HepG2 (cell line): Measurements from ENCODE around the gene PTPN12. TPM values are rescaled to one million over a fixed set of nuclear protein-coding genes. Genes with fewer than 3 reads are reported as not detected.

Experiments used
- CC2D1A ChIP-seq: sonication (generic); formaldehyde crosslinking; IDR thresholded peaks from 2 replicates; pipeline ENCODE4 v1.8.1; 2023; ENCODE audit warnings: mild to moderate bottlenecking, missing genetic modification reagents
- ESRRA ChIP-seq: sonication (generic); formaldehyde crosslinking; IDR thresholded peaks from 2 replicates; pipeline ENCODE4 v1.5.1; 2020; ENCODE audit warnings: mild to moderate bottlenecking, low read depth, missing genetic modification reagents
- HMGA1 ChIP-seq: sonication (generic); formaldehyde crosslinking; conservative IDR thresholded peaks from 2 replicates; pipeline ENCODE4 v1.4.0; 2020; ENCODE audit warnings: missing genetic modification reagents
- ISX ChIP-seq: sonication (generic); formaldehyde crosslinking; conservative IDR thresholded peaks from 2 replicates; pipeline ENCODE4 v1.5.0; 2020; ENCODE audit warnings: missing genetic modification reagents
- KAT8 ChIP-seq: IDR thresholded peaks from 2 replicates; pipeline ENCODE4 v1.6.1; 2016; ENCODE audit warnings: missing genetic modification reagents, missing compliant biosample characterization
- KDM3A ChIP-seq: IDR thresholded peaks from 2 replicates; pipeline ENCODE4 v1.6.1; 2018; ENCODE audit warnings: low read depth, missing compliant biosample characterization
- POGZ ChIP-seq: sonication (generic); formaldehyde crosslinking; IDR thresholded peaks from 2 replicates; pipeline ENCODE4 v1.4.0; 2020; ENCODE audit warnings: mild to moderate bottlenecking, missing genetic modification reagents
- RELA ChIP-seq: sonication (generic); formaldehyde crosslinking; IDR thresholded peaks from 2 replicates; pipeline ENCODE4 v1.4.0; 2020; ENCODE audit warnings: missing genetic modification reagents
- SALL2 ChIP-seq: sonication (generic); formaldehyde crosslinking; IDR thresholded peaks from 2 replicates; pipeline ENCODE4 v1.8.1; 2023; ENCODE audit warnings: mild to moderate bottlenecking, missing genetic modification reagents, inconsistent platforms
- SSRP1 ChIP-seq: IDR thresholded peaks from 2 replicates; pipeline ENCODE4 v1.6.1; 2016; ENCODE audit warnings: control low read depth
- TCF7L2 ChIP-seq: IDR thresholded peaks from 2 replicates; pipeline ENCODE4 v1.6.1; 2011; ENCODE audit warnings: mild to moderate bottlenecking, low read depth, low read length, moderate library complexity
- THRA ChIP-seq: sonication (generic); formaldehyde crosslinking; IDR thresholded peaks from 2 replicates; pipeline ENCODE4 v1.4.0; 2020; ENCODE audit warnings: missing genetic modification reagents, borderline replicate concordance
- TSC22D2 ChIP-seq: sonication (generic); formaldehyde crosslinking; IDR thresholded peaks from 2 replicates; pipeline ENCODE4 v1.5.1; 2020; ENCODE audit warnings: missing genetic modification reagents, mild to moderate bottlenecking, borderline replicate concordance
- U2AF2 ChIP-seq: fragments of 200-400 bp; formaldehyde crosslinking; IDR thresholded peaks from 2 replicates; pipeline ENCODE4 v1.6.1; 2017; ENCODE audit warnings: low read depth, mild to moderate bottlenecking, low read length
- ZFP41 ChIP-seq: sonication (generic); formaldehyde crosslinking; IDR thresholded peaks from 2 replicates; pipeline ENCODE4 v1.4.0; 2020; ENCODE audit warnings: mild to moderate bottlenecking, missing genetic modification reagents, borderline replicate concordance
- ZFX ChIP-seq: sonication (generic); formaldehyde crosslinking; IDR thresholded peaks from 2 replicates; pipeline ENCODE4 v1.4.0; 2020; ENCODE audit warnings: mild to moderate bottlenecking, low read depth, missing genetic modification reagents, moderate library complexity
- ZNF136 ChIP-seq: sonication (generic); formaldehyde crosslinking; IDR thresholded peaks from 2 replicates; pipeline ENCODE4 v1.8.1; 2022; ENCODE audit warnings: low read depth, mild to moderate bottlenecking, moderate library complexity, missing genetic modification reagents
- ZNF383 ChIP-seq: sonication (generic); formaldehyde crosslinking; IDR thresholded peaks from 2 replicates; pipeline ENCODE4 v1.4.0; 2020; ENCODE audit warnings: missing genetic modification reagents, mild to moderate bottlenecking, borderline replicate concordance
- ZNF547 ChIP-seq: sonication (generic); formaldehyde crosslinking; IDR thresholded peaks from 2 replicates; pipeline ENCODE4 v1.5.1; 2020; ENCODE audit warnings: mild to moderate bottlenecking, missing genetic modification reagents
- ZNF879 ChIP-seq: sonication (generic); formaldehyde crosslinking; IDR thresholded peaks from 2 replicates; pipeline ENCODE4 v1.8.1; 2023; ENCODE audit warnings: missing genetic modification reagents
- polyA plus RNA-seq, 8 experiments: library from polyadenylated mRNA; depleted of rRNA in 3 of 8; stranded (reverse) in 7 of 8; unstranded in 1 of 8; fragments of >200 nt; fragmentation: Illumina TruSeq in 4 of 8; extraction: Trizol in 4 of 8; gene quantifications; 2 replicates each; pipeline versions ENCODE4 v1.2.1 to v1.2.3, GENCODE V29; 2011 to 2016; ENCODE audit warnings: low read depth in 4 of 8, missing spikeins in 1 of 8, mixed read lengths in 1 of 8; ENCODE audit not compliant: insufficient read depth in 1 of 8
- total RNA-seq, 5 experiments: library from RNA; depleted of rRNA; stranded (reverse); fragments of >200 nt; fragmentation: Illumina TruSeq; extraction: Trizol; gene quantifications; 2 replicates each; pipeline ENCODE4 v1.2.3, GENCODE V29; 2016; ENCODE audit warnings: low read depth in 1 of 5
- TF ChIP-seq, protein P1 (sequence below): sonication (generic); formaldehyde crosslinking; IDR thresholded peaks from 2 replicates; pipeline ENCODE4 v1.4.0; 2020; ENCODE audit warnings: mild to moderate bottlenecking, missing genetic modification reagents
- TF ChIP-seq, protein P2 (sequence below): sonication (generic); formaldehyde crosslinking; IDR thresholded peaks from 2 replicates; pipeline ENCODE4 v1.4.0; 2020; ENCODE audit warnings: mild to moderate bottlenecking, missing genetic modification reagents
- TF ChIP-seq, protein P3 (sequence below): IDR thresholded peaks from 2 replicates; pipeline ENCODE4 v1.6.1; 2018; ENCODE audit warnings: missing genetic modification reagents

PTPN12 gene
- total and polyA plus RNA-seq, 2 of the 13 experiments (the other 11 are each of a cell fraction or from before 2014, with no cell fraction given), result 22.9 to 56.8 TPM

DNA sequence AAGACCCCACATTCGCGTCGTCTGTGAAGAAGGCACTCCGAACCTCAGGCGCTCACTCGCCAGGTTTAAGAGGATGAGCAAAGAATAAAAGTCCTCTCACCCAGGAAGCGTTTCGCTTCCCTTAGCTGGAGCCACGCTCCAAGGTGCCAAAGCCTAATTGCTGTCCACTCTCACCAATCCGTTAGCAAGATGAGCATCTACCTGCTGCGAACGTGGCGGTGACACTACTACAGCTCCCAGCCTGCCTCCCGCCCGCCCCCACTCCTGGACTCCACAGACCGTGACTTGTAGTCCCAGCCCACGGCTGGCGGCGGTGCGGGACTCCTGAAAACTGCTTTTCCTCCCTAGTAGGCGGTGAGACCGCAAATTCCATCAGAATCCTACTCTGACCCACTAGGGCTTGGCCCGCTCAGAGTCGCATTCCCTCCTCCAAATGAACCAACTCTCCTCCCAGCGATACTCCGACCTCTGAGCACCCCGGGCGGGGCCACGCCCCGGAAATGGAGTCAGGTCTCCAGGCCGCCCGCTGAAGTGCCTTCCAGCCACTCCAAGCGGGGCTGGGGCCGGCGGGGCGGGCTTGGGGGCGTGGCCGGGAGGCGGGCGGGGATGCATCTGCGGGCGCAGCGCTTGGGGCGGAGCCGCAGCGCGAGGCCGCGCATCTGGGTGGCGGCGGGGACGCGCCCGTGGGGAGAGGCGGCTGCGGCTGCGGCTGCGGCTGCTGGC lies 521 bp upstream of the PTPN12 start (continued):
- TF ChIP-seq, protein P1, sequence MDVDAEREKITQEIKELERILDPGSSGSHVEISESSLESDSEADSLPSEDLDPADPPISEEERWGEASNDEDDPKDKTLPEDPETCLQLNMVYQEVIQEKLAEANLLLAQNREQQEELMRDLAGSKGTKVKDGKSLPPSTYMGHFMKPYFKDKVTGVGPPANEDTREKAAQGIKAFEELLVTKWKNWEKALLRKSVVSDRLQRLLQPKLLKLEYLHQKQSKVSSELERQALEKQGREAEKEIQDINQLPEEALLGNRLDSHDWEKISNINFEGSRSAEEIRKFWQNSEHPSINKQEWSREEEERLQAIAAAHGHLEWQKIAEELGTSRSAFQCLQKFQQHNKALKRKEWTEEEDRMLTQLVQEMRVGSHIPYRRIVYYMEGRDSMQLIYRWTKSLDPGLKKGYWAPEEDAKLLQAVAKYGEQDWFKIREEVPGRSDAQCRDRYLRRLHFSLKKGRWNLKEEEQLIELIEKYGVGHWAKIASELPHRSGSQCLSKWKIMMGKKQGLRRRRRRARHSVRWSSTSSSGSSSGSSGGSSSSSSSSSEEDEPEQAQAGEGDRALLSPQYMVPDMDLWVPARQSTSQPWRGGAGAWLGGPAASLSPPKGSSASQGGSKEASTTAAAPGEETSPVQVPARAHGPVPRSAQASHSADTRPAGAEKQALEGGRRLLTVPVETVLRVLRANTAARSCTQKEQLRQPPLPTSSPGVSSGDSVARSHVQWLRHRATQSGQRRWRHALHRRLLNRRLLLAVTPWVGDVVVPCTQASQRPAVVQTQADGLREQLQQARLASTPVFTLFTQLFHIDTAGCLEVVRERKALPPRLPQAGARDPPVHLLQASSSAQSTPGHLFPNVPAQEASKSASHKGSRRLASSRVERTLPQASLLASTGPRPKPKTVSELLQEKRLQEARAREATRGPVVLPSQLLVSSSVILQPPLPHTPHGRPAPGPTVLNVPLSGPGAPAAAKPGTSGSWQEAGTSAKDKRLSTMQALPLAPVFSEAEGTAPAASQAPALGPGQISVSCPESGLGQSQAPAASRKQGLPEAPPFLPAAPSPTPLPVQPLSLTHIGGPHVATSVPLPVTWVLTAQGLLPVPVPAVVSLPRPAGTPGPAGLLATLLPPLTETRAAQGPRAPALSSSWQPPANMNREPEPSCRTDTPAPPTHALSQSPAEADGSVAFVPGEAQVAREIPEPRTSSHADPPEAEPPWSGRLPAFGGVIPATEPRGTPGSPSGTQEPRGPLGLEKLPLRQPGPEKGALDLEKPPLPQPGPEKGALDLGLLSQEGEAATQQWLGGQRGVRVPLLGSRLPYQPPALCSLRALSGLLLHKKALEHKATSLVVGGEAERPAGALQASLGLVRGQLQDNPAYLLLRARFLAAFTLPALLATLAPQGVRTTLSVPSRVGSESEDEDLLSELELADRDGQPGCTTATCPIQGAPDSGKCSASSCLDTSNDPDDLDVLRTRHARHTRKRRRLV (CRISPR knock-in tag), result no peak
- TF ChIP-seq, protein P2, sequence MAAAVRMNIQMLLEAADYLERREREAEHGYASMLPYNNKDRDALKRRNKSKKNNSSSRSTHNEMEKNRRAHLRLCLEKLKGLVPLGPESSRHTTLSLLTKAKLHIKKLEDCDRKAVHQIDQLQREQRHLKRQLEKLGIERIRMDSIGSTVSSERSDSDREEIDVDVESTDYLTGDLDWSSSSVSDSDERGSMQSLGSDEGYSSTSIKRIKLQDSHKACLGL, result no peak
- TF ChIP-seq ZNF136 (CRISPR knock-in tag) (no peak), KAT8 (peak; percentile 88), U2AF2 (no peak), KDM3A (0 out of 2 replicates have a peak, but pooled peaks have one; percentile 55), TSC22D2 (peak; percentile 64; the same call in 1 of the 2 replicates), POGZ (no peak), ESRRA (CRISPR knock-in tag) (peak; percentile 35; the same call in 1 of the 2 replicates), RELA (CRISPR knock-in tag) (0 out of 2 replicates have a peak, but pooled peaks have one; percentile 57), ZFX (CRISPR knock-in tag) (peak; percentile 70; the same call in 1 of the 2 replicates), SALL2 (CRISPR knock-in tag) (peak; percentile 86; the same call in 1 of the 2 replicates), THRA (CRISPR knock-in tag) (peak; percentile 82), ZNF879 (no peak), SSRP1 (peak; percentile 69; the same call in 1 of the 2 replicates), ZFP41 (CRISPR knock-in tag) (no peak), ZNF383 (CRISPR knock-in tag) (no peak), ISX (CRISPR knock-in tag) (no peak), TCF7L2 (no peak), ZNF547 (CRISPR knock-in tag) (peak; percentile 45; the same call in 1 of the 2 replicates), HMGA1 (CRISPR knock-in tag) (no peak), CC2D1A (no peak)
- TF ChIP-seq, protein P3, sequence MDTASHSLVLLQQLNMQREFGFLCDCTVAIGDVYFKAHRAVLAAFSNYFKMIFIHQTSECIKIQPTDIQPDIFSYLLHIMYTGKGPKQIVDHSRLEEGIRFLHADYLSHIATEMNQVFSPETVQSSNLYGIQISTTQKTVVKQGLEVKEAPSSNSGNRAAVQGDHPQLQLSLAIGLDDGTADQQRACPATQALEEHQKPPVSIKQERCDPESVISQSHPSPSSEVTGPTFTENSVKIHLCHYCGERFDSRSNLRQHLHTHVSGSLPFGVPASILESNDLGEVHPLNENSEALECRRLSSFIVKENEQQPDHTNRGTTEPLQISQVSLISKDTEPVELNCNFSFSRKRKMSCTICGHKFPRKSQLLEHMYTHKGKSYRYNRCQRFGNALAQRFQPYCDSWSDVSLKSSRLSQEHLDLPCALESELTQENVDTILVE (CRISPR knock-in tag), result 0 out of 2 replicates have a peak, but pooled peaks have one; percentile 60
